ENCODE measurements around the gene TOP2A.
"Not testable (repeated sequence)": the region's sequence is repeated elsewhere in the genome, so short reads cannot be mapped to it uniquely, and the experiment has no call there.

Gene TOP2A

DNA sequence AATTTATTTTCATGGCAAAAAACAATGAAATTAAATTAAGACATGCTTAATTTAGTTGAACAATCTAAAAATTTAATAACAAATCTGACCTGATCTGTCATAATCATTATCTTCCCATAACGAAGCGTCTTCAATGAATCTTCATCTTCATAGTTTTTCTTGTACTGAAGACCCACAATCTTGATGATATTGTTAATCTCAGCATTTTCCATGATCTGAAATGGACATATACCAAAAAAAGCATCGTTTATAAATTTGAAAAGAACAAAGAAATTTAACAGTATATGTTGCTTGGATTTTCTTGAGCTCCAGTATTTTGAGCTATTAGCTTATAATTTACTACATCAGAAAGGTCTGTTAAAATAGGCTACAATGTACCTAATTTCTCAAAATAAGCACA, 10.2 kb downstream of the TOP2A start:
- Histone ChIP-seq H3K4me3 (no peak overlapping the region), H3K27ac (no peak overlapping the region)

- Histone ChIP-seq H3K4me3 (no peak overlapping the region), H3K27ac (no peak overlapping the region)
These were observed 13.7 kb downstream of the TOP2A start for GRCh38 chr17:40404003-40404402.

DNA sequence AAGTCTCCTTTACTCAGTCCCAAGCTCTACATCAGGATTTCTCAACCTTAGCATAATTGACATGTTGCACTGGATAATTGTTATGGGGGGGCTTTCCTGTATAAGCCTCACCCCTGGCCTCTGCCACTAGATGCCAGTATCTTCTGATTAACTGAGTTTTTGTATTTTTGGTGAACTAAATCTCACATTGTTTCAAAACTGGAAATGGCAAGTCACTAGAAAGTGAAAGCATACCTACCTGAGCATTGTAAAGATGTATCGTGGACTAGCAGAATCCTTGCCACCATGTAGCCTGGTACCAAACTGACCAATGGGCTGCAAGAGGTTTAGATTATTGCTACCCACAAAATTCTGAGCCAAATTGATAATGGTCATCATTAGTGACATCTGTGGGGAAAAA, 15.0 kb downstream of the TOP2A start:
- no peak overlapping the region for H3K4me3 ChIP-seq
- H3K27ac ChIP-seq, result peak overlapping the region in 2 of 21 experiments; percentile 1 to 30

- Histone ChIP-seq H3K27ac (no peak overlapping the region), H3K4me3 (no peak overlapping the region)
These were observed 18.5 kb downstream of the TOP2A start for GRCh38 chr17:40399185-40399584.

DNA sequence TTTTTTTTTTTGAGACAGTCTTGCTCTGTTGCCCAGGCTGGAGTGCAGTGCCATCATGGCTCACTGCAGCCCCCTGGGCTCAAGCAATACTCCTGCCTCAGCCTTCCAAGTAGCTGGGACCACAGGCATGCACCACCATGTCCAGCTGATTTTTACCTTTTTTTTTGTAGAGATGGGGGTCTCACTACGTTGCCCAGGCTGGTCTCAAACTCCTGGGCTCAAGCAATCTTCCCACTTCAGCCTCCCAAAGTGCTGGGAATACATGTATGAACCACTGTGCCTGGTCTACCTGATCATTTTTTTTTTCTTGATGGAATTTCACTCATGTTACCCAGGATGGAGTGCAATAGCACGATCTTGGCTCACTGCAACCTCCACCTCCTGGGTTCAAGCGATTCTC, 31.1 kb downstream of the TOP2A start:
- not testable (repeated sequence) for H3K4me3 ChIP-seq, H3K27ac ChIP-seq

- no peak overlapping the region for H3K4me3 ChIP-seq
- no peak overlapping the region for H3K27ac ChIP-seq
These were observed 35.4 kb downstream of the TOP2A start for GRCh38 chr17:40382251-40382650.

- Histone ChIP-seq H3K4me3 (no peak overlapping the region), H3K27ac (no peak overlapping the region)
These were observed 38.7 kb downstream of the TOP2A start for GRCh38 chr17:40378966-40379365.

- H3K27ac ChIP-seq, result no peak overlapping the region
- no peak overlapping the region for H3K4me3 ChIP-seq
These were observed 39.9 kb downstream of the TOP2A start for GRCh38 chr17:40377832-40378231.

GRCh38 chr17:40376541-40376940, 41.2 kb downstream of the TOP2A start:
- H3K4me3 ChIP-seq, H3K27ac ChIP-seq: not testable (repeated sequence)

- not testable (repeated sequence) for H3K4me3 ChIP-seq, H3K27ac ChIP-seq
These were observed 41.9 kb downstream of the TOP2A start for GRCh38 chr17:40375786-40376185.

DNA sequence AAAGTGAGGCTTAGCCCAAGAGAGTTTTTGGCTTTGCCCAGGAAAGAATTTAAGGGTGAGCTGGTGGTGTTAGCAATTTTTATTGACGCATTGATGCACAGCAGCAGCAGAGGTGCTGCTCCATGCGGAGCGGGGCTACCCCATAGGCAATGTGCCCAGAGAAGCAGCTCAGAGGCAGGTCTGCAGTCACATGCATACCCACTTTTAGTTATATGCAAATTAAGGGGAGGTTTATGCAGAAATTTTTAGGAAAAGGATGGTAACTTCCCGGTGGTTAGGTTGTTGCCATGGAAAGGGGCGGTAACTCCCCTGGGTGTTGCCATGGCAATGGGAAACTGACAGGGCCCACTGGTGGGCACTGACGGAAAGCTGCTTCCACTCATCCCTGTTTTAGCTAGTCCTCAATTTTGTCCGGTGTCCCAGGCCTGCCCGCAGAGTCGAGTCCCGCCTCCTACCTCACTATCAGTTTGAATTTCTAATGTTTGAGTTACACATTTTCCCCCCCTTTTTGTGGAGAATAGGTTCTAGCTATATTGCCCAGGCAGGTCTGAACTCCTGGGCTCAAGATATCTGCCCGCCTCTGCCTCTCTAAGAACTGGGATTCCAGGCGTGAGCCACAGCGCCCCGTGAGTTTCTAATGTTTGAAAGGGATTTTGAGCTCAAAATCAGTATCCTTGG, 42.7 kb downstream of the TOP2A start:
- Histone ChIP-seq H3K4me3 (no peak overlapping the region), H3K27ac (no peak overlapping the region)

- Histone ChIP-seq H3K4me3 (no peak overlapping the region), H3K27ac (no peak overlapping the region)
These were observed 43.7 kb downstream of the TOP2A start for GRCh38 chr17:40373999-40374398.

DNA sequence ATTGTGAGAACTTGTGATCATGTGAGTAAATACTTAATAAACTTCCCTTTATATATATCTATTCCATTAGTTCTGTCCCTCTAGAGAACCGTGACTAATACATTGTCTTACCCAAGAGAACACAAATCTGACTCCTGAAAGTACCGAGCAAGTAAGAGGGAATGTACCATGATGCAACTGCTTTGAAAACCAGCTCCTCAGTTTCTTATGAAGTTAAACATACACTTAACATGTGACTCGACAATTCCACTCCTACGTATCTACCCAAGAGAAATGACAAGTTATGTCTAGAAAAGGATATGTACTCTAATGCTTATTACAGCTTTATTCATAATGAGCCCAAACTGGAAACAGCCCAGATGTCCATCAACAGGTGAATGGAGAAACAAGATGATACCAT, 44.4 kb downstream of the TOP2A start:
- Histone ChIP-seq H3K27ac (no peak overlapping the region), H3K4me3 (no peak overlapping the region)

DNA sequence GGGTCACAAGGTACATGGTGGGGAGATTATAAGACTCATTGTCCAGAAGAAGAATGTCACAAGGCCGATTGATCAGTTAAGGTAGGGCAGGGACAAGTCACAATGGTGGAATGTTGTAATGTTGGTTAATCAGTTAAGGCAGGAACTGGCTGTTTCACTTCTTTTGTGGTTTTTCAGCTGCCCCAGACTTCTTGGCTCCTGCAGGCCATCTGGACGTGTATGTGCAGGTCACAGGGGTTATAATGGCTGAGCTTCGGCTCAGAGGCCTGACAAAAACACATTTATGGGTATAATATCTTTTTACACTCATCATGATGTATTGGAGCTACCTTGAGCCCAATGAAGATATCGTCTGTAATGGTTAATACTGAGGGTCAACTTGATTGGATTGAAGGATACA, 45.1 kb downstream of the TOP2A start:
- H3K27ac ChIP-seq, H3K4me3 ChIP-seq: not testable (repeated sequence)

GRCh38 chr17:40372031-40372430, 45.7 kb downstream of the TOP2A start:
- H3K4me3 ChIP-seq, result no peak overlapping the region
- no peak overlapping the region for H3K27ac ChIP-seq

DNA sequence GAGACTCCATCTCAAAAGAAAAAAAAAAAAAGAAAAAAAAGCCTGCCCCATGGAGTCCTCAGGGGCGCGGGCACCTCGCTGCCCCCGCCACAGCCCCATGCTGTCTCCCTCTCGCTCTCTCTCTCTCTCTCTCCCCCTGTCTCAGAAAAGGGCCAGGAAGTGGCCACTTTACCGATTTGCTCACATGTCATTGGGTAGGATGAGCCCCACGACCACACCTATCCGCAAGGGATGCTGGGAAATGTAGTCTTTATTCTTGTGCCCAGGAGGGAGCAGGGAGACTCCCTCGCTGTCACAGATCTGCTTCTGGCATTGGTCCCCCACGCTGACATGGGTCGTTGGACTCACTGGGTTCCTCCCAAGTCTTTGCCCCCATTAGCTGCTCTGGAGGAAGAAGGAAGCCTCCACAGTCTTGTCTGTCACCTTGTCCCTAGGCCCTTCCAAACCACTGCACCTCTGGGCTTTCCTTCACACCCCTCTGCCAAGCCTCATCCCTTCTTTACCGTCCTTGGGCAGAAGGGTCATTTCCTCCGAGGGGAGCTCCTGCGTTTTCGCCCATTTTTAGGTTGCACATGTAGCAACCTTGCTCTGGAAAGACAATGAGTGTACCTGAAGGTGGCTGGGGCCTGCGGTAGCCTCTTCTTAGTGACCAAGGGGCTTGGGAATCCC, 46.3 kb downstream of the TOP2A start:
- H3K4me3 ChIP-seq, result no peak overlapping the region
- H3K27ac ChIP-seq, result no peak overlapping the region

DNA sequence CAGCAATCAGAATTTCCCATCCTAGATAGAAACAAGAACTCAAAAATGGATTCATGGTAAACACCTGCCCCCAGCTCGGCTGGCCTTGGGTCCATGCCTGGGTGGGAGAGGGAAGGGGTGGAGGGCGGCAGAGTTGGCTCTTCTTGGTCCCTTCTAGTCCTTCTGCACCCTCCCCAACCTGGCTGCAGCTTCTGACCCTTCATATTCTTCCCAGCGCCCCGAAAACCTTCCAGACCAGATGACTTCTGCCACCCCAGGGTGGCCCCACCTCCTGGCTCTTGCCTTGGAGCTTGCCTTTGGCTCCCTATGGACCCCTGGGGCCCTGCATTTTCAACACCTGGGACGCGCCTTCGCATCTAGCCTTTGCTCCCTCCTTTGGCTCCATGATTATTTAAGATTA, 47.8 kb downstream of the TOP2A start:
- Histone ChIP-seq H3K27ac (no peak overlapping the region), H3K4me3 (no peak overlapping the region)

DNA sequence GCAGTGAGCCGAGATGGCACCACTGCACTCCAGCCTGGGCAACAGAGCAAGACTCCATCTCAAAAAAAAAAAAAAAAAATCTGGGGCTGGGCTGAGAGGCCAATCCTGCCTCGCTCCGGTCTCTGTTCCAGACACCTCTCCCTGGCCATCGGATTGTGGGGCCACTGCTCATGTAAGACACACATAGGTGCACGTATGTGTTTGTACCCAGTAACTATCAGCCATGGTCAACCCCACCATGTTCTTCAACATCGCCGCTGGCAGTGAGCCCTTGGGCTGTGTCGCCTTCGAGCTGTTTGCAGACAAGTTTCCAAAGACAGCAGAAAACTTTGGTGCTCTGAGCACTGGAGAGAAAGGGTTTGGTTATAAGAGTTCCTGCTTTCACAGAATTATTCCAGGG, 50.0 kb downstream of the TOP2A start:
- not testable (repeated sequence) for H3K4me3 ChIP-seq, H3K27ac ChIP-seq

- no peak overlapping the region for H3K4me3 ChIP-seq
- no peak overlapping the region for H3K27ac ChIP-seq
These were observed 50.7 kb downstream of the TOP2A start for GRCh38 chr17:40366861-40367518.

GRCh38 chr17:40366076-40366860, 51.4 kb downstream of the TOP2A start:
- Histone ChIP-seq H3K27ac (no peak overlapping the region), H3K4me3 (no peak overlapping the region)

DNA sequence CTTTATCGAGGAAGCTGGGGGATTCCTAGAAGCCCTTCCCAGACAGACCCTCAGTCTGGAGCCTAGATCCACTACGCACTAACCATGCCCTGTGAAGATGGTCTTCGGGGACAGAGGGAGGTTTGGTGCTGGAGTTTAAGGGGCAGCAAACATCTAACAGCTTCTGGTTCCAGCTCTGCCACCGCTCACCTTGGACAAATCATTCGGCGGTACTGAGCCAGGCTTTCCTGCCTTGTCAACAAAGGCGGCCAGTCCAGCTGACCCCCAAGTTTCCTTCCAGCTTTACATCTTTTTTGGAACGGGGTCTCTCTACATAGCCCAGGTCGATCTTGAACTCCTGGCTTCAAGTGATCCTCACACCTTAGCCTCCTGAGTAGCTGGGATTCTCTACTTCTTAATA, 52.8 kb downstream of the TOP2A start:
- H3K27ac ChIP-seq, result no peak overlapping the region
- no peak overlapping the region for H3K4me3 ChIP-seq
